Uterus (tissue), 4 donors: ENCODE data around the gene GAREM2. TPM values are rescaled to one million over a fixed set of nuclear protein-coding genes. Genes with fewer than 3 reads are reported as not detected.

Source experiments
- DNase-seq, 2 donors: peaks; one replicate each; pipeline ENCODE4 v3.0.0-alpha.2; 2019 to 2020
- H3K27ac ChIP-seq, 2 donors: fragments of 200-600 bp; sonication (generic); 1 replicate in 1 of 2; 2 replicates in 1 of 2; pipeline ENCODE4 v1.5.1; 2016 to 2018
- H3K27me3 ChIP-seq, 2 donors: fragments of 200-600 bp; sonication (generic); one replicate each; pipeline ENCODE4 v1.5.1; 2018 to 2019; ENCODE audit warnings: control low read depth in 1 of 2
- H3K36me3 ChIP-seq, 2 donors: fragments of 200-600 bp; sonication (generic); one replicate each; pipeline ENCODE4 v1.5.1; 2019; ENCODE audit warnings: control low read depth in 1 of 2
- H3K4me1 ChIP-seq, 2 donors: fragments of 200-600 bp; sonication (generic); one replicate each; pipeline ENCODE4 v1.5.1; 2018 to 2019; ENCODE audit warnings: control low read depth in 1 of 2
- H3K4me3 ChIP-seq, 2 donors: fragments of 200-600 bp; sonication (generic); 1 replicate in 1 of 2; 2 replicates in 1 of 2; pipeline ENCODE4 v1.5.1; 2018 to 2019; ENCODE audit warnings: mild to moderate bottlenecking in 1 of 2
- H3K9me3 ChIP-seq, 2 donors: fragments of 200-600 bp; sonication (generic); one replicate each; pipeline ENCODE4 v1.5.1; 2019; ENCODE audit warnings: control low read depth in 1 of 2
- CTCF ChIP-seq, 4 experiments: fragments of 200-600 bp in 2 of 4; fragments of 450-650 bp in 2 of 4; sonication (generic) in 2 of 4; IDR thresholded peaks; one replicate each; pipeline ENCODE4 v1.5.1; 2016 to 2019; ENCODE audit warnings: antibody characterized with exemption in 4 of 4, mild to moderate bottlenecking in 2 of 4, moderate library complexity in 1 of 4
- POLR2A ChIP-seq, 2 donors: fragments of 450-650 bp; IDR thresholded peaks; one replicate each; pipeline ENCODE4 v1.6.1; 2016; ENCODE audit warnings: antibody characterized with exemption in 2 of 2, mild to moderate bottlenecking in 1 of 2, moderate library complexity in 1 of 2
- intact Hi-C: fragments of 100-400 bp; cut with DNase I; formaldehyde crosslinking; loops from one replicate; pipeline ENCODE4 v1.15.1; 2023; ENCODE audit warnings: low total_unique reads
- total RNA-seq, 4 donors: library from RNA; depleted of rRNA in 3 of 4; stranded (reverse); fragments of >200 nt in 3 of 4; gene quantifications; one replicate each; pipeline versions ENCODE4 v1.1.0 to v1.2.4, GENCODE V29; 2014 to 2023
- donor health status: DM: yes; HTN: yes; CAD: no.

Gene GAREM2
- total RNA-seq, 4 donors from 2014 or later, result under 0.01 to 5.1 (median 2.2) TPM

- H3K36me3 ChIP-seq, result no peaks in the 10 kb centered on the region
- H3K27me3 ChIP-seq, result no peaks in the 10 kb centered on the region
- intact Hi-C loops, result no loop called here
- no peak overlapping the region for H3K27ac ChIP-seq
- no peak overlapping the region for H3K4me3 ChIP-seq
- DNase-seq, result no peak
- no peaks in the 10 kb centered on the region for H3K9me3 ChIP-seq
- TF ChIP-seq CTCF (IDR thresholded peaks at IDR 0.05), result no peak
- no peak for TF ChIP-seq POLR2A (IDR thresholded peaks at IDR 0.05)
- H3K4me1 ChIP-seq, result no peaks in the 10 kb centered on the region
These were observed 17.5 kb downstream of the GAREM2 start for GRCh38 chr2:26190369-26190768.

DNA sequence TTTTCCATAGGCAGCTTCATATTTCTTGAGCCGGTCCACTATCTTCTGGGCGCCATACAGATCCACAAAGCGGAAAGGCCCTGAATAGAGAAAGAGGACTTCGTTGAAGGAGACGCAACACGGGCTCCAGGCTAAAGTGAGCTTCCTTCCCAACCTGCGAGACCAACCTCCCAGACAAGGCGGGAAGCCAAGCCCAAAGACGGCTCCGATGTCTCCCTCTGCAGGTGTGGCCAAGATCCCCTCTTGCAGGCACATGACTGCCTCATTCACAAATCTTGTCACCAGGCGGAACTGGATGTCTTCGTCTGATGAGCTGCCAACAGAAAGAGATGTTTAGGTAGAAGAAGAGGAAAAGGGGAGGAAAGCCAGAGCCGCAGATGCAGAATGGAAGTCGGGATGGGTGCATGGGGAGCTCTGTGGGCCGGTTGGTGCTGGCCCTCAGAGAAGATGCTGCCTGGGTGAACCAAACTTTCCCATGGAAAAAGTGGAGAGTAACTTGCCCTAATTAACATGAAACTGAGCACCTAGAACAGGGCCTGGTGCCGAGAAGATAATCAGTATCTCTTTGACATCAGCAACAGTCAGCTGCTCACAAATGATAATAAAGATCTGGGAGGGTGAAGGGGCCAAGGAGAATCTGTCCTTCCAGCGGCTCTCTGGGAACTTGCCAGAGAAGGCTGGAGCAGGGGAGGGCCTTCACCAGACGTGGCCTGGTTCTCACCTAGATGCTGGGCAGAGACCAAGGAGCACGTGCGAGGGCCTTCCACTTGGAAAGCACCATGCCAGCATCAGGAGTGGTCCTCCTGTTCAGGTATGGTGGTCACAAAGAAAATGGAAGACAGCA lies 18.6 kb downstream of the GAREM2 start:
- Histone ChIP-seq H3K27ac (no peak overlapping the region), H3K9me3 (no peaks in the 10 kb centered on the region), H3K4me1 (no peaks in the 10 kb centered on the region), H3K4me3 (no peak overlapping the region), H3K36me3 (no peaks in the 10 kb centered on the region), H3K27me3 (no peaks in the 10 kb centered on the region)
- no peak for DNase-seq
- TF ChIP-seq CTCF (IDR thresholded peaks at IDR 0.05) (no peak), POLR2A (IDR thresholded peaks at IDR 0.05) (no peak)
- intact Hi-C loops, result no loop called here

- no peak for DNase-seq
- H3K4me3 ChIP-seq, result no peak overlapping the region
- no peaks in the 10 kb centered on the region for H3K27me3 ChIP-seq
- H3K4me1 ChIP-seq, result no peaks in the 10 kb centered on the region
- no peaks in the 10 kb centered on the region for H3K9me3 ChIP-seq
- intact Hi-C loops, result no loop called here
- no peaks in the 10 kb centered on the region for H3K36me3 ChIP-seq
- TF ChIP-seq CTCF (IDR thresholded peaks at IDR 0.05) (no peak), POLR2A (IDR thresholded peaks at IDR 0.05) (no peak)
- no peak overlapping the region for H3K27ac ChIP-seq
These were observed 20.8 kb downstream of the GAREM2 start for GRCh38 chr2:26193578-26194231.

DNA sequence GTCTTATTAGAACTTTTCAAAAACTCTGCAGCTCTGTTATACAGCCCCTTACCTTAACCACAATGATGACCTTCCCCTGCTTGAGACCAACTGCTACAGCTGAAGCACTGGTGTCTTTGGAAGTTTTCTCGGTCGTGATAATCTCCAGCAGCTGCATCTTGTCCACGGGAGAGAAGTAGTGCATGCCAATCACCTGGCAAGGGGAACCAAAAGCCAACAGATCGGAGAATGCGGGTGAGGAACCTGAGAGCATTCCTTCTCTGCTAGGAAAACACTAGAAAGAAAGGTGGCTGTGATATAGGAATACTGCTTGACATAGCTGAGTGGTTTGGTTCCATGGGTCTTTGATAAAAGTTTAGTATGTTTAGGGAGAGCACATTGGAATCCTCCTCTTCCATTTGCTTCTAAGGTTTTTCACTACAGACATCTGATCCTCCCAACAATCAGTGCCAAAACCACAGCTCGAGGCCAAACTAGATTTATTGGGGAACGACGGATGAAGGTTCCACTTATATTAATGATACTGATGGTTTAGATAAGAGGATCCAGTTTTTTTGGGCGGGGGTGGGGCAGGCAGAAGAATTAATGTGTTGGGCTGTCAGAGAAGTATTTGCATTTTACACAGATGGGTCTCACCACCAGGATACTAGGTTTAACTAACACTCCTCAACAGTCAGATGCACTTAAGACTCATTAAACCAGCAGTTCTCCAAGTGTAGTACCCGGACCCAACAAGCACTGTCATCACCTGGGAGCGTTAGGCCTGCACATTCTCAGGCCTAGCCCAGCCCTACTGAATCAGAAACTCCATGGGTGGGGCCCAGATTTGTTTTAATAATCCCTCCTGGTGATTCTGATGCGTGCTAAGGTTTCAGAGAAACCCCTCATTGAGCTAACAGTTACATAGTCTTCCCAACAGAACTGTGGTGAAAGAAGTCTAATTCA lies 22.4 kb downstream of the GAREM2 start:
- Histone ChIP-seq H3K27me3 (no peaks in the 10 kb centered on the region), H3K27ac (no peak overlapping the region), H3K4me1 (no peaks in the 10 kb centered on the region), H3K4me3 (no peak overlapping the region), H3K9me3 (no peaks in the 10 kb centered on the region), H3K36me3 (no peaks in the 10 kb centered on the region)
- intact Hi-C loops, result no loop called here
- no peak for DNase-seq
- TF ChIP-seq POLR2A (IDR thresholded peaks at IDR 0.05) (no peak), CTCF (IDR thresholded peaks at IDR 0.05) (no peak)
